ENCODE results near the gene SRGAP2B.
"Not testable (repeated sequence)": the region's sequence is repeated elsewhere in the genome, so short reads cannot be mapped to it uniquely, and the experiment has no call there.

SRGAP2B gene

DNA sequence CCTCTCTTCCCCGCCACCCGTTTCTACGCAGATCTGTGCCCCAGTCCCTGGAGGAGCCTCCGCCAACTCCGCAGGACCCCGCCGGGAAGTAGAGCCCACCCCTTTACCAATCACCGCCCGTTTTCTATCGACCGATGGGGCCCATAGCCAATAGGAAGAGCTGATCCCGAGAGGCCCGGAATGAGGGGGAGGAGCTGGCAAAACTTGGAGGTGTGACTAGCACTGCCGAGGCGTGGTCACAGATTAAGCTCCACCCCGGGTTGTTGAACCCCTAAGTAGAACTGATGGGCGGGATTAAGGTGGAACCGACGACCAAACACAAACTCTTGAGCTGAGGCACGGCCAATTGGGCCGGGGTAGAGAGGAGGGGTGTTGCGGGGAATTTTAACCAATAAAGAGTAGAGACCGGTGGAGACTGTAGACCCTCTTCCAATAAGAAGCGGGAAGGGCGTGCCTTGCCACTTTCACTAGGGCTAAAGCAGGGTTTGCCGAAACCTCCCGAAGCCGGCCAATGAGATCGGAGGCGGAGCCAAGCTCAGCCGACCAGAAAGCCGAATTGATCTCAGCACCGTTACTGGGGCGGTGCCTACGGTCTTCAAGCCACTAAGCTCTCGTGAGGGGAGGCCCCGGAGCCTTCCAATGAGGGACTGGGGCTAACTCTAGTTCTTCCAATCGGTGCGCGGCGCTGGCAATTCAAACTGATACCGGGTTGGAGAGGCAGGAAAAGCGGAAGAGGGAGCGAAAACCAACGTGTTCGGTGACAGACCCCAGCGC is at the start of gene SRGAP2B, which contains the start of gene FAM72D:
TSS of gene SRGAP2B (minus strand) at position 45 of the 774 bp plus-strand sequence. CDS start 2,427 bp downstream, outside the sequence.
TSS of gene FAM72D (plus strand) at position 691 of the 774 bp plus-strand sequence. CDS start 874 bp downstream, outside the sequence.
- not testable (repeated sequence) for DNase-seq

DNA sequence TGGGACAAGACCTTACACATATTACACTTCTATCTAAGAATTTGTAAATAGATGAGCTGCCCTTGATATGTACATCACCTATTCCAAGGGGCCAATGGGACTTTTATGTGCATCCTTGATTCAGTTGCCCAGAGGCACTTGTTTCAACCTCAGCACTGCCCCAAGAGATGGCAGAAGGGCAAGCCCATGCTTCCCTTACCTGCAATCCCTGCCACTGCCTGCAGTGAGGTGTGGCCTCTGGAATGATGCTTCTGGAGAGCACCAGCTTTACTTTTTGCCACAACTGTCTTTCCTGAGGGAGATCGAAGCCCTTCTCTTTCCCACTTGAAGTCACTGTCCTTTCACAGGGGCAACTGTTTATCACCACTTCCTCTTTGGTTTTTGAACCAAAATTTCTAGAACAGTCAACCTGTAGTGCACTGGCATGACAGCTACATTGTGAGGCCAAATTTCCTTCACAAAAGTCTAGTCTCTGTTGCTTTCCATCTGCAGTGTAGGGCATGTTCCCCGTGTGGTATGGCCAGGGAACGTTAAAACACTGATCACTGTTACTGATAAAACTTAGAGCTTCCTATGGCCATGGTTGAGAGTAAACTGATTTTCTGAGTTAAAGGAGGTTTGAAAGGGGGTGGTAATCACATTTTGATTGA is 49.3 kb upstream of the SRGAP2B start:
- not testable (repeated sequence) for DNase-seq

DNA sequence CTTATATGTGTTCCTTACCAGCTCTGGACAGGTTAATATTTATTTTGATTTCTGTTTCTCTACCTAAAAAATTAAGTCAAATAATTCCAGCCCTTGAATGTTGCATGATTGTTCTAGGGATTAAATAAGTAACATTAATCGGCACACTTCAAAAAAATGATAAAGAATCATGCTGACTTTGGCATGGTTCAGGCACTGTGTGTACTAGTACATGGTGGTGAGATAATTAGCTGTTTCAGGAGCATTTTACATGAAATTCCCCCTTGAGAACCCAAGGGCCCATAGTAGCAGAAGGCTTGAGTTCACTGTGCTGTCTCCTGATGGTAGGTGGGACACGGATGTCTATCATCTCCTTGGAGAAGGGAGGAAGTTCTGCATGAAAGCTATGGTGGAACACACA is 45.4 kb upstream of the SRGAP2B start:
- DNase-seq = not testable (repeated sequence)

DNA sequence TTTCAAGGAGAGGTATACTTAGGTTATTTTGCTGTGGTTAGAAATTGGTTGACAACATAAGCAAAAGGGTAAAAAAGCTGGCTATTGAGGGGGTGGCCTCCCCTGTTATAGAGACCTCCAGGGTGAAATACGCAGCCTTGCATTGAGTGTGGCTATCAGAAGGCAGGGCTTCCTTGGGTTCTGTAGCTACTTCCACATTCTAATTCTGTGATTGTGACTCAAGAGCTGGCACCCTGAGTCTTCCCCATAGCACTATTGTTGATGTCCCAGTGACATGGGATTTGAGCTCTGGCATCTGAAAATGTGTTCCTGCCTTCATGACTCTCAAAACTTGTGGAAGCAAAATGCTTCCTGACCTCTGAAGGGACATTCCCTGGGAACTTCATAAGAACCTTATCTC is 39.3 kb upstream of the SRGAP2B start:
- not testable (repeated sequence) for DNase-seq

DNA sequence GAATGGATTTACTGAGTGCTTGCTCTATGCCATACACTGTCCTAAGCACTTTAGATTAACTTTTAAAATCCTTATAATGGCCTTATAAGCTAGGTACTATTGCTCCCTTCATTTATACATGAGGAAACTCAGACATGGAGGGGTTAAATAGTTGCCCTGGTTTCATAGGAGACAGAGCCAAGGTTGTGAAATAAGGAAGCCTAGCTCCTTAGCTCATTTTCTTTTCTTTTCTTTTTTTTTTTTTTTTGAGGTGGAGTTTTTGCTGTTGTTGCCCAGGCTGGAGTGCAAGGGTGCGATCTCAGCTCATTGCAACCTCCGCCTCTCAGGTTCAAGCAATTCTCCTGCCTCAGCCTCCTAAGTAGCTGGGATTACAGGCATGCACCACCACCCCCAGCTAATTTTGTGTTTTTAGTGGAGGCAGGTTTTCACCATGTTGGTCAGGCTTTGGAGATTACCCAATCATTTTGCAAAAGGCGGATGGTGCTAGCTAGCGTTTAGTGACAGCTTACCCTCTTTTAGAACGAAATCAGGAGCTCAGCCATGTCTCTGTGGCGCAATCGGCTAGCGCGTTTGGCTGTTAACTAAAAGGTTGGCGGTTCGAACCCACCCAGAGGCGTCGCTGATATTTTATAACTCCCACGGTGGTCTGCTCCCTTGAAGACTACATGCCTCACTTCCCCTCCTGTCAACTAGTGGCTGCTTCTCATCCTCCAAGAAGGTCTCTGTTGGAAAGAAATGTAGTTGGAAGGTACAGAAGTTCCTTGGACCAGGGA is 33.8 kb upstream of the SRGAP2B start:
- DNase-seq = not testable (repeated sequence)

DNA sequence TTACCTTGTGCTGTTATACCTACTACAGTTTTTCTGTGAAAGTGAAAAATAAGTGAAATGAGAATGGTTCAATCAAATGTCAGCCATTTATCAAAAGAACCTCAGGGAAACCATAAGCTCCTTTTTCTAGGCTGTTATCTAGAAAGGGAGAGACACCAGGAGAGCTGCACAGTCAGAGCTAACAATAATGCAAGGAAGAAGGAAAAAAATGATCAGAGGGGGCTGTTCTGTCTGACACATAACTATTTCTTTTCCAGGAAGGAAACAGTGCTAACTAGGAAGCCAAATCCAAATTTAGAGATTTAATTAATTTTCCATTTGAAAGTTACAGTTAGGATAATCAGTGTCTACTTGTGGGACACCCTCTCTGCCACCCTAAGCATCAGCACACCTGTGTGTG is 32.0 kb upstream of the SRGAP2B start:
- DNase-seq = not testable (repeated sequence)

DNA sequence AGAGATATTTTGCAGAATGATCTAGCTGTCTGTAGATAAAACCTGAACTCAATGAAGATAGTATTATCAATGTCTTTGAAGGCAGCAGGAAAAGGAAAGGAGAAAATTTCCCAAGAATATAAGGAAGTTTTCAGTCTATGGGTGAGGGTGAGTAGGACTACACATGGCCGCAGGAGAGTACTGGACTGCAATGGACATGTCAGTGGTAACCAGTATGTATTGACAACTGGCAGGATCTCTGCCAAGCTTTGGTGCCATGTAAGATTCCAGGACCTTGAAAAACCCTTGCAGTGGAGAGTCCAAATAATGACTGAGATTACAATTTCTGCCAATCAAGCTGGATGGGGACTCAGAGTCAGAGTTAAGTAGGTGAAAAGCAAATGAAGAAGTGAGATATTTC is 30.0 kb upstream of the SRGAP2B start:
- not testable (repeated sequence) for DNase-seq

DNA sequence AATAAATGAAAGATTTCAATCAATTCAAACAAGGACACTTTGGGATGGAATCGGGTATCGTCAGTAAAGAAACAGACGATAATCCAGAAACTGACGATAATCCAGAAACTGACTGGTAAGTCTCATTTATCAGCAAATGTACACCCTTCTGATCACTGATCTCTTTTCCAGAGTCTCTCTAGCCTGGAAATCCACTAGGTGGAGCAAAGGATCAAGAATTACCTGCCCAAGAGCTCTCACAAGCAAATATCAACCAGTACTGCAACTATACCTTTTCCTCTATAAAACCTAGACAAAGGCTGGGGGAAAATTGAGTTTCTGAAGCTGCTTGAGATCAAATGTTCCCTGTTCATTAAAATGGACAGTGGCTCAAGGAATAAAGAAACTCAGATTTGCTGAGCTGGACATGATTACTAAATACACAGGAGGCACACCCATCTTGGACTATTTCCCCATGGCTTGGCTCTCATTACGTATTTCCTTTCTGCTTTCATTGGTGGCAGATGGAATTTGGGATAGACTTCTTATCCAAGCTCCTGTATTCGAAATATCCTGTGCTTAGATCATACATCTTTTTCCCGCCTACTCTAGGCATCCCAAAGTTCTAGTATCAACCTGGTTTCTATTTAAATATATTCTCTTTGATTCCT is 29.0 kb upstream of the SRGAP2B start:
- DNase-seq = not testable (repeated sequence)

DNA sequence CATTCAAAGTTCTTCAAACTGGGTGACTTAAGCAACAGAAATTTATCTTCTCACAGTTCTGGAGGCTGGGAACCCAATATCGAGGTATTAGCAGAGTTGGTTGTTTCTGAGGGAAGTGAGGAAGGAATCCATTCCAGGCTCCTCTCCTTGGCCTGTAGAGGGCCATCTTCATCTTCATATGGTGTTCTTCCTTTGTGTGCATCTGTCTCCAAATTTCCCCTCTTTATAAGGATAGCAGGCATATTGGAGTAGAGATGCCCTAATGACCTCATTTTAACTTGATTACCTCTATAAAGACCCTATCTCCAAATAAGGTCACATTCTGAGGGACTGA is 27.9 kb upstream of the SRGAP2B start:
- DNase-seq = not testable (repeated sequence)

DNA sequence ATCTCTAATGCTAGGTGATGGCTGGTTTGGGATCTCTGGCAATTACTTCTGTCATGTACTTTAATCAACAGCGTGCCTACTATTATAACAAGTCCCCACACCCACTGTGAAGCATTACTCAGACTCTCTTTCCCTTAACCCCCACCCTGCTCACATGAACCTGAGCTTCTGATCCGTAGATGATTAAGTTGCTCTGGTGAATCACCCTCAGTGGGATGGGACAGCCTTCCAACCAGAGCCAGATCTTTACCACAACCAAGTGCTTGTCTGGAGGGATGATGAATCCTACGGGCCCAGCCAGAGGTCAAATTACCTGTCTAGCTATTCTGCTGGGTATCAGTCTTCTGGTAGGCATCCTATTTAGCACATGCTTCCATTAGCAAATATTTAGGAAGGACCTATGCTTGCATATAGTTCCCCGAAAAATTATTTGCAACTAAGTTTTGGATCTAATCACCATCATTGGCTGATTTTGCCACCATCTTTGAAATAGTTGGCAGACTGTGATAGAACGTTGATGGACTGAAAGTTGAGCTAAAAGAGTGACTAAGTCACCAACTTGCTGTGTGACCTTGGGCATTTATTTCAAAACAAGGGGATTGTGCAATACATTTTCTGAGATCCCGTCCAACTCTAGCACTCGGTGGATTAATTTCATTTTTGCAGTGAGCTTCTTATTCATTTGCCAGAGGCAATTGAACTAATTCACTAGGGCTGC is 27.4 kb upstream of the SRGAP2B start:
- not testable (repeated sequence) for DNase-seq

DNA sequence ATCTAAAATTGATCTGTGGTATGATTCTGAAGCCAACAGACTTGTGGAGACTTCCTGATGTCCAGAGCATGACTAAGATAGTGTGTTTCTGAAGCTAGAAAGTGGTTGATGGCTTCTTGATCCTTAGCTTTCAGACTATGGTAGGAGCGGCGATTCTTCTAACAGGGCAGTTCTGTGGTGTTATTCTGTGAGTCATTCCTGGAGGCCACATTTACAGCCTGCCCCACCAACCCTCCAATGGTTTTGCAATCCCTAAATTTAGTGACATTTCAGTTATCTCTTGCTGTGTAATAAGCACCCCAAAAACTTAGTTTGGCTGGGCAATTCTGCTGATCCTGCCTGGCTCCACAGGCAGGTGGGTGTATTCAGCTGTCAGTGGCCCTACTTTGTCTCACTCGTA is 24.7 kb upstream of the SRGAP2B start:
- not testable (repeated sequence) for DNase-seq

DNA sequence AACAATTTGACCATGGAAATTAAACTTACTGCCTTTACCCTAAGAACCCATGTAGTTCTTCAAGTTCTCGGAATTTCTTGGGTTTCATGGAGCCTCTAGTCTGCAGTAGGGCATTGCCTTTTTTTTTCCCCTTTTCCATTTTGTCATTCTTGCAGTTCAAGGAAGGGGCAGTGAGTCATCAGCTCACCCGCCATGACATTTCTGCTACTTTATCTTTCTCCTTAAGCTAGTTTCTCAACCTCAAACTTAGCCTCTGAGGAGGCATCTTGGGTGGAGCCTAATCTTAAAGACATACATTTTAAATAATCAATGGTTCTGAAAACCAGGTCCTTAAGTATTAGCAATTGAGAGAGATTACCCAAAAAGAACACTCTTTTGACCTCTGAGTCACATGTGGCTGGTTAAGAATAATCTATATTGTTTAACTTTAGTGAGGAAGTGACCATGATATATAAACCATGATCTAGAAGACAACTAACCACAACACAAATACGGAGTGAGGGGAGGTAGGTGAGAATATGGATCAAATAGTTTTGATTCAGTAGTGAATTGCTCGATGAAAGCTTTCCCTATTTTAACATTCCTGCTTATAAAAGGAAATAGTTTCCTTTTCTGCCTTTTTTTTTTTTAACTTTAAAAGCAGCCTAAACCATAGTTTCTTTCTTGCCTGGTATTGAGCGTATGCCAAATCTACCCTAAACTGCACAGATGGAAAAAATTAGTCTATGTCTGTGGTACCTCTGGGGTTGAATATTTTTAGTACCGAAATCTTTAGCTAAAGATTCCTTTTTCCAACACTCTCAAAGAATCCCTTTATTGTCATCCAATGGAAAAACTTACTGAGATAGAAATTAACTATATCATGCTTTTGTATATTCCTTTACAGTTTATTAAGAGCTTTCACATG is 20.7 kb upstream of the SRGAP2B start:
- not testable (repeated sequence) for DNase-seq

DNA sequence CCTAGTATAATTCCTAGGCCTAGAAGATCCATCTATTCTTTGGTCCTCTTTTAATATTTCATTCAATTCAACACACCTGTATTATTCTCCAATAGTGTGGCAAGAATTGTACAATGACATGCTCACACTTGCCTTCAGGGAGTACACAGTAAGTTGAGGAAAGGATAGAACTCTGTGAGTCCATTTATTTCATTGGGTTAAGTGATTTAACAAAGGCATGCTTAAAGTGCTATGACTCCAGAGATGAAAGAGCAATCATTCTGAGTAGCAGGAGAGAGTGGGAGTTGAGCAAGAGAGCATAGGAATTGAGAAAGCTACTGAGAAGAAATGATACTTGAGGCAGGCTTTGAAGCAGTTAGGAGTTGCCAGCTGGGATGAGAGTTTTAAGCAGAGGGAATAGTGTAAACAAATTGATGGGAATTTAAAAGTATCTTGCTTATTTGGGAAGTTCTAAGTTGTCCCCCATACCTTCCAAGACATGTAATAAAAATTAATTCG is 19.5 kb upstream of the SRGAP2B start:
- not testable (repeated sequence) for DNase-seq

DNA sequence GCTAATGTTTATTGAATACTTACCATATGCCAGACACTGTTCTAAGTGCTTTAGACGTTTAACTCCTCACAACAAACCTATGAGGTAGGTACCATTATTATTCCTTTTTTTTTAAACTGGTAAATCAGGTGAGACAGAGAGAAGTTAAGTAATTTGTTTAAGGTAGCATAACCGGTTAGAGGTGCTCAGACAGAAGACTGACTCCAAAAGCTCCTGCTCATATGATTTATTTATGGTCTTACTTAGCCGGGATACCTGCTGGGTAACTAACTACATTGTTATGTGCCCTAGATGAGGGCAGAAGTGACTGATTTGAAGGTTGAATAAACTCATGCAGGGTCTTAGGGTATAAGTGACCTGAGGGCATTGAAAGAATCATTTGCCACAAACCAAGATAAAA is 17.6 kb upstream of the SRGAP2B start:
- DNase-seq = not testable (repeated sequence)

DNA sequence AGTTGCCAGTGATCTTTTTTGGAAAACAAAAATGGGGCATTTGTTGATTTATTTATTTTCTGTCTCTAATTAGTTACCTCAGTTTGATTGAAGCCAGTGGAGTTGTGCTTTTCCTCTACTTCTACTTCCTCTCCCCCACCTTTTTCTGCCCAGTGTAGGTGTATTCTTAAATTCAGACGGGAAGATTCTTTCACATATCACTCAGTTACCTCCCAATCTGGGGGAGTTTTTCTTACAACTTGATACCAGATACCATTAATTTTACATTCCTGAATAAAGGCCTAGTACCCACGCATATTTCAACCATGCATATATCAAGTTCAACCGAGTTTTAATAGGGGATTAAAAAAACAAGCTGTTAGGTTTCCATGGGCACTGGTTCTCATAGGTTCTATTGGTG is 16.5 kb upstream of the SRGAP2B start:
- not testable (repeated sequence) for DNase-seq

DNA sequence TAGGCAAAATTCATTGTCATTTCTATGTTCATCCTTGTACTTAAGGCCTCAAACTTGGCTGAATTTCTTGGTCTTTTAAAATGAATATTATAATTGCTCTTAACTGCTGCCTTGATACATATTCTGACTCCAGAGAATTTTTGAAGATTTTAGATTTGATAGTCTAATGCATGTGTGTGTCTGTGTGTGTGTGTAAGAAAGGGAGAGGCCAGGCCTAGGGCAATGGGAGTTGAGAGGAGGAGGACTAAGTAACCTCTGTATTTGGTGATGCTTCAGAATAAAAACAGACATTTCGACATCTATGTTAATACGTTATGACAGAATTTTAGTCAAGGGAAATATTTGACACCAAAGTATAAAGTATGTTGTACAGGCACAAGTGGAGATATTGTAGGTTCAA is 8.2 kb upstream of the SRGAP2B start:
- DNase-seq = not testable (repeated sequence)

DNA sequence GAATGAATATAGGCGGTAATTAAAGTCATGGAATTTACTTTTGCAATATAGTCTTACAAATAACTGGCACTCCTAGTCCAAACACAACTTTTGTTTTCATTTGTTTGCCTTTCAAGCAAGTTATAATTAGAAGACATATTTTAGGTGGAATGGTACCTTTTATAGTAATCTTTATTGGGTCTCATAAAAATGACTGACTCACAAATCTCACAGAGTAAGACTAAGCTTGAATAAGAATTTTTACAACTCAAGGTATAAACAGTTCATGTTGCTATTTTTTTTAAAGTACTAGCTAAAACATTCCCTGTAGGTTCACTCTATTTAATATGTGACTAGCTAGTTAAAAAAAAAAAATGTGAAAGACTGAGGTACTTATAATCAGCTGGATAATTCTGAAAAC is 6.6 kb upstream of the SRGAP2B start:
- not testable (repeated sequence) for DNase-seq

DNA sequence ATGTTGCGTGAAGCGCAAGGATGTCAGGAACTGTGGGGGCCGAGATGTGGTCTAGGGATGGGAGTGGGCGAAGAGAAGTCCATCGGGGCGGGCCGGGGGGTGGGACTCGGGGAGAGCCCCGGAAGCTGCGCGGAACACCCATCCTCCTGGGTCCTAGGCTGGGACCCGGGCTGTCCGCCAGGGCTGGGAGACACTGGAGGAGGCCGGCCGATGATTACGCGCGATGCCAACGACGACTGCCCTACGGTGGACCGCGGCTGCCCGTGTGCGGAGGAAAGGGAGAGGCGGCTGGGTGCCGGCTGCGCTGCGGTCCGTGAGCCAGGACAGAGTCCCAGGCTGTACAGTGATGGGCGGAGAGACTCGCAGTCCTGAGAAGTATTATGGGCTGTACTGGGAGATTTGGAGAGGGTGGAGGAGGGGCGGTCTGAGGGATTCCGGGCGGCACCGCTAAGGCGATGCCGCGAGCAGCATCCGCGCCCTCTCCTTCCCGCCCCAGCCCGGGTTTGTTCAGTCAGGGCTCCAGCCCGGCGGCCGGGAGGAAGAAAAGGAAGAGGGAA is 395 bp downstream of the SRGAP2B start:
- DNase-seq = not testable (repeated sequence)

DNA sequence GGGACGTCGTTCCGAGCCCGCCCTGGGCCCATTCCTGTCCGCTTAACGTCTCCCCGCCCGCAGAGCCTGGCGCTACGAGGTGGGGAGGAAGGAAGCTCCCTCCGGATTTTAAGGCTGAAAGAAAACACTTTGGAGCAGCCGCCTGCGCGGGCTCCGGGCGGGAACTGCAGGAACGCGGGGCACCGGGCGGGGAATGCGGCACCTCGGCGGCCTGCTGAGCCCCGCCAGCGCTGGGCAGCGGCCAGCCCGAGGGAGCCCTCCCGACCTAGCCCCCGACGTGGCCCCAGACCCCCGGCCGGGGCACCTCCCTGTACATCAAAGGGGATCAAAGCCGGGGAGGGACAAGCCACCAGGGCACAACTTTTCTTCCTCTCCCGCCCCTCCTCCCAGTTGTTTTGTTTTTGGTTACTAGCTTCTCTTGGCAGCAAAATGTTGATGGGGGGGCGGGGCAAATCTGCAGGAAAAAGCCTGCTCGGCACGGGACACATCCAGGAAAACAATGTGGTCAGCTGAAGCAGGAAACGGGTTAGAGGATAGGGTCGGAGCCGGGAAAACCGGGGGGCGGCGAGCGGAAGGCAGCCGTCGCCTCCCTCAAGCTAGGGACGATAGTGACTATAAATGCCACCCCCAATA is 1.5 kb downstream of the SRGAP2B start:
- DNase-seq = not testable (repeated sequence)
